ENCODE measurements around the gene ITPK1. TPM values are rescaled to one million over a fixed set of nuclear protein-coding genes. Genes with fewer than 3 reads are reported as not detected.

Gene ITPK1
- total and polyA plus RNA-seq, 8 donors, result 17.8 to 46.3 (median 28.9) TPM

DNA sequence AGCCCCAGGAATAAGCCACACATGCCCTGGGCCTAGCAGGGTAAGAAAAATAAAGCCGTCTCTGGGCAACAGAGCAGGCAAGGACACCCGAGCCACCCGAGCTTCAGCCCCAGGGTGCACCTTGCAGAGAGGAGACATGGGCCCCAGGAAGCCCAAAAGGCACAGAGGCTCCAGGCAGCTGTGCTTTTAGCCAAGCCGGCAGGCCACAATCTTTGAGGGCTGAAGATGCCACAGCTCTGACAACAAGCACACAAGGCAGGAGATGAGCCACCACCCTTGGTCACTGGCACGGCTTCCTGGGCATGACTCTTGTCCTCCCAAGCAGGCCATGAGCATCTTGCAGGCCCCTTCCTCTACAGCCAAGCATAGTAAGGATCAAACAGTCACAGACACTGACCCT, 86.3 kb downstream of the ITPK1 start:
- intact Hi-C loops (cut with DNase I; ENCODE audit: low total_unique reads), result no loop called here
- Histone ChIP-seq H3K36me3 (no peaks in the 10 kb centered on the region), H3K4me1 (peaks cover 21 to 43% (median 26%) of the 10 kb centered on the region in 4 donors), H3K27ac (no peak overlapping the region), H3K4me3 (no peak overlapping the region), H3K9me3 (no peaks in the 10 kb centered on the region), H3K27me3 (no peaks in the 10 kb centered on the region)
- no peak for TF ChIP-seq EP300 (IDR thresholded peaks at IDR 0.05)
- TF ChIP-seq POLR2AphosphoS5 (IDR thresholded peaks at IDR 0.05), result no peak
- TF ChIP-seq POLR2A (IDR thresholded peaks at IDR 0.05), result no peak
- TF ChIP-seq, protein P1, sequence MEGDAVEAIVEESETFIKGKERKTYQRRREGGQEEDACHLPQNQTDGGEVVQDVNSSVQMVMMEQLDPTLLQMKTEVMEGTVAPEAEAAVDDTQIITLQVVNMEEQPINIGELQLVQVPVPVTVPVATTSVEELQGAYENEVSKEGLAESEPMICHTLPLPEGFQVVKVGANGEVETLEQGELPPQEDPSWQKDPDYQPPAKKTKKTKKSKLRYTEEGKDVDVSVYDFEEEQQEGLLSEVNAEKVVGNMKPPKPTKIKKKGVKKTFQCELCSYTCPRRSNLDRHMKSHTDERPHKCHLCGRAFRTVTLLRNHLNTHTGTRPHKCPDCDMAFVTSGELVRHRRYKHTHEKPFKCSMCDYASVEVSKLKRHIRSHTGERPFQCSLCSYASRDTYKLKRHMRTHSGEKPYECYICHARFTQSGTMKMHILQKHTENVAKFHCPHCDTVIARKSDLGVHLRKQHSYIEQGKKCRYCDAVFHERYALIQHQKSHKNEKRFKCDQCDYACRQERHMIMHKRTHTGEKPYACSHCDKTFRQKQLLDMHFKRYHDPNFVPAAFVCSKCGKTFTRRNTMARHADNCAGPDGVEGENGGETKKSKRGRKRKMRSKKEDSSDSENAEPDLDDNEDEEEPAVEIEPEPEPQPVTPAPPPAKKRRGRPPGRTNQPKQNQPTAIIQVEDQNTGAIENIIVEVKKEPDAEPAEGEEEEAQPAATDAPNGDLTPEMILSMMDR (IDR thresholded peaks at IDR 0.05), result no peak
- no peak for DNase-seq
- whole genome bisulfite sequencing, 5 donors, result 92 to 98% (median 96%) methylated on average over 4 to 5 of the region's 5 CpGs; no CpG with 5 or more reads in 1 of the 5 donors

DNA sequence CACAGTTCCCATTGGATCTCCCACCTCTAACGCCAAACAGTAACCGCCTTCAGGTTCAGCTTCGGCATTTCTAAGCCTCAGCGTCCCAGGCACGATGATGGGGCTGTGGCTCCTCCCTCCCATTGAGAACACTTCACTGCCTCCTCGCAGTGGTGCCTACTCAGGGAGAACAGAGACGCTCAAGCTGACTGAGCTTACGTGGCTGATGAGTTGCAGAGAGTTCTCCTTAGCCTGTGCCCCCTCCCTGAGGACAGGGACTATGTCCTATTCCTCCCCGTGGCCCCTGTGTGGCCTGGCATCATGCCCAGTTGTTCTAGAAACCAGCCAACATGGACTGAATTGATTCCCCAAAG, 87.0 kb downstream of the ITPK1 start:
- intact Hi-C loops (cut with DNase I; ENCODE audit: low total_unique reads), result no loop called here
- TF ChIP-seq, protein P1 (IDR thresholded peaks at IDR 0.05), result no peak
- TF ChIP-seq EP300 (IDR thresholded peaks at IDR 0.05), result no peak
- TF ChIP-seq POLR2A (IDR thresholded peaks at IDR 0.05), result no peak
- TF ChIP-seq POLR2AphosphoS5 (IDR thresholded peaks at IDR 0.05), result no peak
- Histone ChIP-seq H3K9me3 (no peaks in the 10 kb centered on the region), H3K27me3 (no peaks in the 10 kb centered on the region), H3K4me1 (peaks cover 20 to 36% (median 22%) of the 10 kb centered on the region in 4 donors), H3K4me3 (no peak overlapping the region), H3K27ac (no peak overlapping the region), H3K36me3 (no peaks in the 10 kb centered on the region)
- DNase-seq, result no peak
- WGBS, 5 donors, result 90 to 95% (median 92%) methylated on average over 9 of the region's 9 CpGs

DNA sequence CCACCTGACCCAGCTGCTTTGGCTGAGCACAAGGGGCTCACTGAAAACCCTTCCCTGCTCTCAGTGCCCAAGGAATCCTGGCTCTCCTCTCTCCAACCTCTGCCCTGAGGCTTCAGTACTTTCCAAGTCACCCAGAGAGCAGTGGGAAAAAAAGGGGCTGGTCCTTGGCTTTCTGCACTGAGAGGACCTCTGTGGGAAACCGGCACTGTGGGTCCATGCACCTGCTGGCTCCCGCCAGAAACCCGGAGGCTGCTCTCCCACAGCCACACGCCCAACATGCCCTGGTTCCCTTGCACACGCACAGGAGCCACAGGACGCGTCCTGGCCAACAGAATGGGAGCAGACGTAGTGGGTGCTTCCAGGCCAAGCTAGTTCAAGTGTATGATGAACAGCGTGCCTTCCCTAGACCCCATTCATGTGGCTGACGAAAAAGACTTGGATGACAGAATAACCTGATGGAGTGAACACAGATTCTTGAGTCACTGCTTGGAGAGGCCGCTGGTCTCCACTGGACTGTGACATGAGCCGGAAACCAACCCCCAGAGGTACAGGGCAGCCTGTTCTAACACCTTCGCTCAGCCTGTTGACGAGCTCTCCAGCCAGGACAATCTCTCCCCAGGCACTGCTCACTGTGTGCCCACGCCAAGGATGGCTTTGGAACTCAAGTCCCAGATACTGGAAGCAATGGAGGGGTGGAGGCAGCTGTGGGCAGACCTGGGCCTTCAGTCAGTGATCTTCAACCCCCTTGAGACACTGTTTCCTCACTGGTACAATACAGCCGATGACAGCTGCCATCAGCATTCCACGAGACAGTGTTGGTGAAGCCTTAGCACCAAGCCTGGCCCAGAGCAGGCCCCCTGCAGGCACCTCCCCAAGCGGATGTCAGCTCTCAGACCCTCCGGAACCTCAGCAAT, 87.7 kb downstream of the ITPK1 start:
- TF ChIP-seq POLR2AphosphoS5 (IDR thresholded peaks at IDR 0.05) (no peak), POLR2A (IDR thresholded peaks at IDR 0.05) (no peak), EP300 (IDR thresholded peaks at IDR 0.05) (no peak)
- TF ChIP-seq, protein P1 (IDR thresholded peaks at IDR 0.05), result no peak
- DNase-seq, result no peak
- intact Hi-C loops (cut with DNase I; ENCODE audit: low total_unique reads), result no loop called here
- Histone ChIP-seq H3K27me3 (no peaks in the 10 kb centered on the region), H3K4me3 (no peak overlapping the region), H3K9me3 (no peaks in the 10 kb centered on the region), H3K4me1 (peaks cover 14 to 30% (median 17%) of the 10 kb centered on the region in 4 donors), H3K36me3 (no peaks in the 10 kb centered on the region), H3K27ac (no peak overlapping the region)
- 90 to 96% (median 94%) methylated on average over 13 to 19 of the region's 19 CpGs for WGBS, 5 donors

DNA sequence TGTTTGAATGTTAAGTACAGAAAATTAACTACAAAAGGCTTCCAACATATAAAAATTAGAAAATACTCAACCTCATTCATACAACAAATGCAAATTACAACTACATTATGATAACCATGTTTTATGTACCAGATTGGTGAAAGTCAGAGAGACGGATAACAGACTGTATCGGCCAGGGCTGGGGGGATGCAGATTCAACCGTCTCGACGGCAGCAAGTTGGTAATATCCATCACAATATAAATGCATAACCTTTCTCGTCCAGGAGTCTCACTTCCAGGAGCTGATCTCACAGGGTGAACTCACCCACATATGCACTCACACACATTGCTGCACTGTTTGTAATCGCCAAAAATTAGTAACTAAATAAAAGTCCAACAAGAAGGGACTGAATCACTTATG, 89.4 kb downstream of the ITPK1 start:
- H3K36me3 ChIP-seq, result no peaks in the 10 kb centered on the region
- intact Hi-C loops (cut with DNase I; ENCODE audit: low total_unique reads), result no loop called here
- WGBS, 5 donors, result 91 to 95% (median 93%) methylated on average over 7 of the region's 7 CpGs

More for the DNA sequence above, 89.4 kb downstream of the ITPK1 start:
- Histone ChIP-seq H3K4me1 (peaks cover 0 to 12% (median 2%) of the 10 kb centered on the region in 4 donors), H3K27ac (no peak overlapping the region), H3K9me3 (no peaks in the 10 kb centered on the region), H3K4me3 (no peak overlapping the region), H3K27me3 (no peaks in the 10 kb centered on the region)
- no peak for DNase-seq
- TF ChIP-seq POLR2A (IDR thresholded peaks at IDR 0.05) (no peak), EP300 (IDR thresholded peaks at IDR 0.05) (no peak), POLR2AphosphoS5 (IDR thresholded peaks at IDR 0.05) (no peak)
- TF ChIP-seq, protein P1 (IDR thresholded peaks at IDR 0.05), result no peak

All from stomach (tissue), 9 donors.